ENCODE data around the gene ZBTB9.

Gene ZBTB9, protein sequence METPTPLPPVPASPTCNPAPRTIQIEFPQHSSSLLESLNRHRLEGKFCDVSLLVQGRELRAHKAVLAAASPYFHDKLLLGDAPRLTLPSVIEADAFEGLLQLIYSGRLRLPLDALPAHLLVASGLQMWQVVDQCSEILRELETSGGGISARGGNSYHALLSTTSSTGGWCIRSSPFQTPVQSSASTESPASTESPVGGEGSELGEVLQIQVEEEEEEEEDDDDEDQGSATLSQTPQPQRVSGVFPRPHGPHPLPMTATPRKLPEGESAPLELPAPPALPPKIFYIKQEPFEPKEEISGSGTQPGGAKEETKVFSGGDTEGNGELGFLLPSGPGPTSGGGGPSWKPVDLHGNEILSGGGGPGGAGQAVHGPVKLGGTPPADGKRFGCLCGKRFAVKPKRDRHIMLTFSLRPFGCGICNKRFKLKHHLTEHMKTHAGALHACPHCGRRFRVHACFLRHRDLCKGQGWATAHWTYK

GRCh38 chr6:33454009-33454946, at the start of gene ZBTB9:
Gene ZBTB9 (plus strand): TSS chr6:33454576. CDS start chr6:33455101, 525 bp downstream.
- DNase-seq: peak; percentile 74 to 98 (median 95)

- DNase-seq: no peak
These were observed 49.5 kb upstream of the ZBTB9 start for GRCh38 chr6:33404884-33405283.

GRCh38 chr6:33405386-33405940, 48.9 kb upstream of the ZBTB9 start:
- DNase-seq: no peak

DNA sequence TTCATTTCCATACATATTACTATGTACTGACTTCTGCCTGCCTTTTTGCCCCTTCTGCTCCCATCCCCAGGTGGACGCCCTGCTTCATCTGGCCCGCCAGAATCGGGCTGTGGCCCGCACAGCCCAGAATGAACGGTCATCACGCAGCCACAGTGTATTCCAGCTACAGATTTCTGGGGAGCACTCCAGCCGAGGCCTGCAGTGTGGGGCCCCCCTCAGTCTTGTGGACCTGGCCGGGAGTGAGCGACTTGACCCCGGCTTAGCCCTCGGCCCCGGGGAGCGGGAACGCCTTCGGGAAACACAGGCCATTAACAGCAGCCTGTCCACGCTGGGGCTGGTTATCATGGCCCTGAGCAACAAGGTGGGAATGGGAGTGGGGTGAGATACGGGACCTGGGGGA, 48.2 kb upstream of the ZBTB9 start:
- DNase-seq: no peak

- DNase-seq: no peak
These were observed 47.2 kb upstream of the ZBTB9 start for GRCh38 chr6:33407132-33407718.

DNA sequence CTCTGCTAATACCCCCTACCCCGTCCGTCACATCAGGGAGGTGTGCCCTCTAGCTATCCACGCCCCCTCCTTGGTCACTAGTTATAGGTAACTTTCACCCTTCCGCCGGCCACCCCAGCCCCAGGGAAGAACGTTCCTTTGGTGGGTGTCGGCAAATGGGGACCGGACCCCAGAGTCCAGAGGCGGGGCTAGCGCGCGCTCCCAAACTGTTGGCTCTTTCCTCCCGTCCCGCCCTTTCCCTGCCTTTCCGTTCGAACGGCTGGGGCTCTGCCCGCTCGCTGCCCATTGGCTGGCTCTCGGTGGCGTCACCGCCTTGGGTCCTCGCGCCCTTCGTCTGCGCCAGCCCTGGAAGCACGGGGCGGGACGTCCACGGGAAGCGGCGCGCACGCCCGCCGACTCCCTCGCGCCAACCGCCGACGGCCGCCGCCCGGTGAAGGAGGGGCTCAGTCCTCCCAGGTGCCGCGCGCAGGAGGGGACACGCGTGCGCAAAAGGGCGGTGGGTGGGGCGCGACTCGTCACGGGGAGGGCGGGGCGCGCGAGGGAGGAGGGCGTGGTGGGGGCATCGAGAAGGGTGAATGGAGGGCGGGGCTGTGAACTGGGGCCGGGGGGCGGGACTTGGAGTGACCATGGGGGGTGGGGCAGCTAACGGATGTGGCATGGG, 44.2 kb upstream of the ZBTB9 start:
- DNase-seq: peak; percentile 79 to 100 (median 97)

- peak in 24 of 58 donors; percentile 45 to 83 (median 66) for DNase-seq
These were observed 43.4 kb upstream of the ZBTB9 start, which contains the start of gene PHF1 for GRCh38 chr6:33410711-33411631. Gene PHF1 (plus strand): TSS chr6:33411014. CDS start chr6:33412264, 1,250 bp downstream.

- DNase-seq: no peak
These were observed 42.8 kb upstream of the ZBTB9 start for GRCh38 chr6:33411632-33412005.

DNA sequence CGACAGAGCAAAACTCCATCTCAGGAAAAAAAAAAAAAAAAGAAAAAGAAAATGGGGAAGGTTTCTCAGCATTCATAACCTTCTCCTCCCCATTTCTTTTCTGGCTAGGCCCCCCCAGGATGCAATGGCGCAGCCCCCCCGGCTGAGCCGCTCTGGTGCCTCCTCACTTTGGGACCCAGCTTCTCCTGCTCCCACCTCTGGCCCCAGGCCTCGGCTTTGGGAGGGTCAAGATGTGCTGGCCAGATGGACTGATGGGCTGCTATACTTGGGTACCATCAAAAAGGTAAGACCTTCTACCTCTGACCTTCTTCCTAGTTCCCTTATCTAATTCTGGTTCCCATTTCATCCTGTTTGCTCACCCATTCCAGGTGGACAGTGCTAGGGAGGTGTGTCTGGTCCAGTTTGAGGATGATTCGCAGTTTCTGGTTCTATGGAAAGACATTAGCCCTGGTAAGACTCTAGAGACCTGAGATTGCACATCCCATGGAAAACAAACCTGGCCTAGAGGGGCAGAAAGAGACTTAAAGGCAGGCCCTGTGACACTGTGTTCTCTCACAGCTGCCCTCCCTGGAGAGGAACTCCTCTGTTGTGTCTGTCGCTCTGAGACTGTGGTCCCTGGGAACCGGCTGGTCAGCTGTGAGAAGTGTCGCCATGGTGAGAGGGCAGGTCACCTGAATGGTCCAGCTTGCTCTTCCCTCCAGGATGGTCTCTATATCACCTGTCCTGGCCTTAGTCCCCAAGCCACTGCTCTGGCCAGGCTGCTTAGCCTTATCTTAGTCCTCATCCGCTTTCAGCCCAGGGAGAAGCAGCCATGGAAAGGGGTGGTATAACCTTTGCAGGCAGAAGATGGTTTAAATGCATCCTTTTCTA, 42.0 kb upstream of the ZBTB9 start:
- DNase-seq: no peak

DNA sequence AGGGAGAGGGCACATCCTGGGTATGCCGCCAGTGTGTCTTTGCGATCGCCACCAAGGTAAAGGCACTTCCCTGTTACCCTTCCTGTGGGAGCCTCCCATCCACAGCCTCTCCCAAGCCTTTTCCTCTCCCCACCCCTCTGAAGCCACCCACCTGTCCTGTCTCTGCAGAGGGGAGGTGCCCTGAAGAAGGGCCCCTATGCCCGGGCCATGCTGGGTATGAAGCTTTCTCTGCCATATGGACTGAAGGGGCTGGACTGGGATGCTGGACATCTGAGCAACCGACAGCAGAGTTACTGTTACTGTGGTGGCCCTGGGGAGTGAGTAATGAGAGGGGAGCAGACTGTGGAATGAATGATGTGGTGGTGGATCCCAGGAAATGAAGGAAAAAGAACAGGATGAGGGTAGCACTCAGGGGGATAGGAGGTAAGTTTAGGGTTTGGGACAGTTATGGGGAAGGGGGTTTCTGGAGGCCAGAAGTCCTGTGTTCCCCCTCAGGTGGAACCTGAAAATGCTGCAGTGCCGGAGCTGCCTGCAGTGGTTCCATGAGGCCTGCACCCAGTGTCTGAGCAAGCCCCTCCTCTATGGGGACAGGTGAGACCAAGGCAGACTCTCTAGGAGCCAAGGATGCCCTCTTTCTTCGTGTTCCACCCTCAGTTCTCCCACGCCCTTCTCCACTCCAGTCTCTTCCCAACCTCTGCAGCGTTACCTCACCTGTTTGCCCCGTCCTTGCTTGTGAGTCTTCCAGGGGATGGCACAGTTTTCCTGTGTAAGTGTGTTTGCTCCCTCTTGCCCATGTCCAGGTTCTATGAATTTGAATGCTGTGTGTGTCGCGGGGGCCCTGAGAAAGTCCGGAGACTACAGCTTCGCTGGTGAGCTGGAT, 40.9 kb upstream of the ZBTB9 start:
- DNase-seq: no peak

DNA sequence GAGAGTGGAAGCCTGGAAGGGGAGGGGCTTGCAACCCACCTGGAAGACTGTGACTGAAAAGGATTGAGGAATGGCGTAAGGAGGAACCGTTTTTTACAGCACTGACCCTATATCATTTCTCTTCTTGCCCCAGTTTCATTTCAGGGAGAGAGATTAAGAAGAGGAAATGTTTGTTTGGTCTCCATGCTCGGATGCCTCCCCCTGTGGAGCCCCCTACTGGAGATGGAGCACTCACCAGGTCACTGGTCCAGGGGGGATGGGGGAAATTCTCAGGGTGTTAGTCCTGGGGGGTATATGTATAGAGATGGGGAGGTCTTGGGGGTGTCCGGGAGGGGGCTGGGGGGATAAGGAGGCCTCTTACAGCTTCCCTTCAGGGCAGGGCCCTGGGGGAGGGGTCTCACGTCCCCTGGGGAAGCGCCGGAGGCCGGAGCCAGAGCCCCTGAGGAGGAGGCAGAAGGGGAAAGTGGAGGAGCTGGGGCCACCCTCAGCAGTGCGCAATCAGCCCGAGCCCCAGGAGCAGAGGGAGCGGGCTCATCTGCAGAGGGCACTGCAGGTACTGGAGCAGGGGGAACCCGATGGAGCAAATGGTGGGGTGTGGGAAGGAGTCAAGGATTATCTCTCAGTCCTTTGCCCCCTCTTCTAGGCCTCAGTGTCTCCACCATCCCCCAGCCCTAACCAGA, 39.6 kb upstream of the ZBTB9 start:
- DNase-seq: no peak

DNA sequence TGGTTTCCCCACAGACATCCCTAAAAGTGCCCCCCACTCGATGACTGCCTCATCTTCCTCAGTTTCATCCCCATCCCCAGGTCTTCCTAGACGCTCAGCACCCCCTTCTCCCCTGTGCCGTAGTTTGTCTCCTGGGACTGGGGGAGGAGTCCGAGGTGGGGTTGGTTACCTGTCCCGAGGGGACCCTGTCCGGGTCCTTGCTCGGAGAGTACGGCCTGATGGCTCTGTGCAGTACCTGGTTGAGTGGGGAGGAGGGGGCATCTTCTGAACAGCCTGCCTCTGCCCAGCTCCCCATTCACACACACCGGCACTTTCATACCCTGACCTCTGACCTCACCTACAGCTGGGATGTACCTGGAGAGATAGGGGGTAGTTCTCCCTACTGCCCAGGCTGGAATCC, 38.5 kb upstream of the ZBTB9 start:
- DNase-seq: no peak

DNA sequence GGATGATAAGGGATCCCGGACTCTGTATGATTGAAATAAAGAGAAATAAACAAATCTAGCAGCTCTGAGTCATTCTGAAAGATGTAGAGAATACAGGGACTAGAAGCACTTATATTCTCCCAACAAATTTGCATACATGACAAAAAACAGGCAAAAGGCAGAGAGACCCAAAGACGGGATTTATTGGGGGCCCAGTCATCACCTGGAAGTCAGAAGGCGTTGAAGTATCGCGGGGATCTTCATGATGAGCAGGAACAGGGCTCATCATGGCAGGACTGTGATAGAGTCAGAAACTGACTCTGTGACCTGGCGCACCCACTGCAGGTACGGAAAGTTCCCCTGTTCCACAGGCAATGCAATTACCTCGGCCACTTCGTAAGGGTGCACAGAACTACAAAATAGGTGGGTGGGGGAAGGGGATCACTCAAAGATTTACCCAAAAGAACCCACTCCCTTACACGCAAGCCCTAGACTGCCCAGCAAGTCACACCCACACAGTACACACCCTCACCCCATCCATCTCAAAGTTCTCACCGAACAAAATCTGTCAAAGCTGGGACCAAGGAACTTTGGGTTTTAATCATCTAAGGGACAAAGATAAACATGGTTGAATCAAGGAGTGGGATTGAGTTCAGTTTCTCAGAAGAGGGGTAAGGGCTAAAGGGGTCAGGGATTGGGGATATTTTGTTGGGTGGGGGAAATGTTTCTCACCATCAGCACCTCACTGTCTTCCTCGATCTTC, 37.8 kb upstream of the ZBTB9 start:
- no peak for DNase-seq

- DNase-seq: peak in 3 of 58 donors; percentile 36 to 49 (median 40)
These were observed 37.1 kb upstream of the ZBTB9 start for GRCh38 chr6:33417128-33417902.
